Measurements from ENCODE around the gene NUTM1. TPM values are rescaled to one million over a fixed set of nuclear protein-coding genes. Genes with fewer than 3 reads are reported as not detected.

NUTM1 gene
- total and polyA plus RNA-seq, 2 of the 13 experiments (the other 11 are each of a cell fraction or from before 2014, with no cell fraction given) = not detected

DNA sequence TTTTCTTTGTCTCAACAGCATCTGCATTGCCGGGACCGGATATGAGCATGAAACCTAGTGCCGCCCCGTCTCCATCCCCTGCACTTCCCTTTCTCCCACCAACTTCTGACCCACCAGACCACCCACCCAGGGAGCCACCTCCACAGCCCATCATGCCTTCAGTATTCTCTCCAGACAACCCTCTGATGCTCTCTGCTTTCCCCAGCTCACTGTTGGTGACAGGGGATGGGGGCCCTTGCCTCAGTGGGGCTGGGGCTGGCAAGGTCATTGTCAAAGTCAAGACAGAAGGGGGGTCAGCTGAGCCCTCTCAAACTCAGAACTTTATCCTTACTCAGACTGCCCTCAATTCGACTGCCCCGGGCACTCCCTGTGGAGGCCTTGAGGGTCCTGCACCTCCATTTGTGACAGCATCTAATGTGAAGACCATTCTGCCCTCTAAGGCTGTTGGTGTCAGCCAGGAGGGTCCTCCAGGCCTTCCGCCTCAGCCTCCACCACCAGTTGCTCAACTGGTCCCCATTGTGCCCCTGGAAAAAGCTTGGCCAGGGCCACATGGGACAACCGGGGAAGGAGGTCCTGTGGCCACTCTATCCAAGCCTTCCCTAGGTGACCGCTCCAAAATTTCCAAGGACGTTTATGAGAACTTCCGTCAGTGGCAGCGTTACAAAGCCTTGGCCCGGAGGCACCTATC, 5.0 kb downstream of the NUTM1 start (continued):
- no peak for TF ChIP-seq ZNF383 (CRISPR knock-in tag; IDR thresholded peaks at IDR 0.05; ENCODE audit: borderline replicate concordance)
- TF ChIP-seq MLX (CRISPR knock-in tag; IDR thresholded peaks at IDR 0.05) = no peak
- TF ChIP-seq PHF8 (CRISPR knock-in tag; IDR thresholded peaks at IDR 0.05) = no peak

DNA sequence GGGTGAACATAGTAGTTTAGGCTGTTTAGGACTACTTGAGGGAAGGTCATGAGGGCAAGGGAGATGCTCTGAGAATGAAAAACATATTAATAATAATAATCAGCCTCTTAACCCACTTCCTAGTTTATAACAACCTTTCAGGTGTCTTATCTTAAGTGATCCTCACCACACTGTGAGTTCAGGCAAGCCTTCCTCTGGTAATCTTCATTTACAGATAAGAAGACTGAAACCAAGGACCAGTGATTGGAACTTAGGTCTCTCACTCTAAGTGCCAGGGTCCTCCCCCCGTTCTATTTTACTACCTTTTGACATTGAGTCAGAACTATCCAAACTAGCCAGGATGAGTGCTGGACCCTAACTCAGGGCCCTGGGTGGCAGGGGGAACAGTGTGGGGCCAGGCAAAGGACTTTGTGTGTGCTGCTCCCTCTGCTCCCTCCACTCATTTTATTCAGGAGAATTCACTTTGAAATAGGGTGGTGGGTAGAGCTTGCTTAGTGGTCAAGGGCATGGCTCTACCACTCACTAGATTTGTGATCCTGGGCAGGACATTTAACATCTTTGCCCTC, 5.7 kb downstream of the NUTM1 start:
- Histone ChIP-seq H3K27me3 (ENCODE audit: control insufficient read depth in 1 of 2, insufficient read depth in 2 of 2, low read length in 2 of 2) (peaks cover 2 to 14% of the 10 kb centered on the region in 2 experiments; a peak in 4 of 5 replicates), H3K9me3 (ENCODE audit: low read length) (no peaks in the 10 kb centered on the region), H2AFZ (ENCODE audit: low read length) (no peak overlapping the region), H3K4me1 (ENCODE audit: insufficient read depth, low read length) (no peaks in the 10 kb centered on the region), H4K20me1 (ENCODE audit: insufficient read depth, low read length) (no peaks in the 10 kb centered on the region), H3K79me2 (ENCODE audit: insufficient read depth, low read length) (no peaks in the 10 kb centered on the region), H3K9ac (ENCODE audit: insufficient read depth, low read depth, low read length) (no peak overlapping the region), H3K4me3 (replicated peaks in 1 of 3; ENCODE audit: insufficient read depth in 1 of 3, low read depth in 2 of 3, low read length in 3 of 3) (no peak overlapping the region), H3K27ac (ENCODE audit: extremely low read length, insufficient read depth, low read length) (no peak overlapping the region), H3K4me2 (ENCODE audit: low read depth, low read length) (no peak overlapping the region), H3K36me3 (replicated peaks in 1 of 2; ENCODE audit: control insufficient read depth in 1 of 2, insufficient read depth in 2 of 2, low read length in 2 of 2) (no peaks in the 10 kb centered on the region)
- no peak for DNase-seq (ENCODE audit: low spot score)
- ChIA-PET POLR2A (no interaction called here), CTCF (ENCODE audit: low intra/inter-chr PET ratio, low total read pairs) (no interaction called here)
- TF ChIP-seq ZMYM3 (CRISPR knock-in tag; IDR thresholded peaks at IDR 0.05) = no peak
- TF ChIP-seq ZNF768 (CRISPR knock-in tag; IDR thresholded peaks at IDR 0.05) = no peak
- TF ChIP-seq LCORL (IDR thresholded peaks at IDR 0.05) = no peak
- TF ChIP-seq LCORL (CRISPR knock-in tag; IDR thresholded peaks at IDR 0.05) = no peak
- no peak for TF ChIP-seq ZFX (CRISPR knock-in tag; IDR thresholded peaks at IDR 0.05; ENCODE audit: low read depth)
- no peak for TF ChIP-seq PLSCR1 (CRISPR knock-in tag; IDR thresholded peaks at IDR 0.05; ENCODE audit: borderline replicate concordance)
- no peak for TF ChIP-seq KLF13 (CRISPR knock-in tag; IDR thresholded peaks at IDR 0.05)
- TF ChIP-seq SATB2 (CRISPR knock-in tag; IDR thresholded peaks at IDR 0.05) = no peak
- no peak for TF ChIP-seq SP5 (CRISPR knock-in tag; IDR thresholded peaks at IDR 0.05; ENCODE audit: borderline replicate concordance, low read depth)
- no peak for TF ChIP-seq DPF2 (CRISPR knock-in tag; IDR thresholded peaks at IDR 0.05; ENCODE audit: borderline replicate concordance, low read depth)
- ATAC-seq = no peak
- in situ Hi-C loops (cut with HindIII; ENCODE audit: extremely low pct_ligation_motif_present, low pct_unique_long_range_greater_than_20kb) = no loop called here
- FAIRE-seq = no peak
- BruUV-seq (replicated peaks) = no TSS peak
- intact Hi-C loops (cut with micrococcal nuclease; ENCODE audit: unreplicated experiment) = loop anchor here (10.0 kb wide), 1 partner anchor 244 kb away; the partner anchor contains the start of genes EMC7 and PGBD4
- 0% methylated on average over 1 of the region's 1 CpG for WGBS (ENCODE audit: low lambda C conversion rate)
